Activated CD8-positive, alpha-beta T cell treated with anti-CD3 and anti-CD28 coated beads, Interleukin-2, amount 10 ng/mL, durations not matched to agents 7 days and 5 days (primary cell): Measurements from ENCODE around the gene TSC22D2. TPM values are rescaled to one million over a fixed set of nuclear protein-coding genes. Genes with fewer than 3 reads are reported as not detected.

Source experiments
- ATAC-seq: fragments of 150-1000 bp; cut with Tn5 transposase; one replicate; pipeline ENCODE4 v1.10.0; 2021; ENCODE audit warnings: moderate library complexity
- CTCF ChIA-PET: fragments of 350-600 bp; sonication (Branson Sonifier 250); formaldehyde crosslinking; loops from one replicate; lab custom pipeline; 2021; ENCODE audit warnings: antibody characterized with exemption; lab: Charles Lee
- POLR2A ChIA-PET: fragments of 350-600 bp; sonication (Branson Sonifier 250); formaldehyde crosslinking; loops from one replicate; lab custom pipeline; 2021; ENCODE audit warnings: antibody characterized with exemption; lab: Charles Lee
- DNase-seq: peaks from one replicate; pipeline ENCODE4 v3.0.0-alpha.2; 2020
- H3K27ac Mint-ChIP-seq: one replicate; pipeline ENCODE4 v1.8.0; 2021; ENCODE audit warnings: mild to moderate bottlenecking, mixed read lengths
- H3K27me3 Mint-ChIP-seq: one replicate; pipeline ENCODE4 v1.8.0; 2021; ENCODE audit warnings: low read depth, mixed read lengths
- H3K36me3 Mint-ChIP-seq: one replicate; pipeline ENCODE4 v1.8.0; 2021; ENCODE audit warnings: low read depth, mixed read lengths
- H3K4me1 Mint-ChIP-seq: one replicate; pipeline ENCODE4 v1.8.0; 2021; ENCODE audit warnings: low read depth, mixed read lengths
- H3K4me3 Mint-ChIP-seq: one replicate; pipeline ENCODE4 v1.8.0; 2021; ENCODE audit warnings: mild to moderate bottlenecking, mixed read lengths
- H3K9me3 Mint-ChIP-seq: one replicate; pipeline ENCODE4 v1.8.0; 2022; ENCODE audit warnings: mixed read lengths; ENCODE audit not compliant: insufficient read depth
- total RNA-seq, 2 experiments: library from RNA; stranded (reverse); gene quantifications; one replicate each; pipeline ENCODE4 v1.2.3, GENCODE V29; 2021

TSC22D2 gene
- total RNA-seq = 1 to 10 TPM; 8.6 to 8.9 TPM

GRCh38 chr3:150408221-150409124, at the start of gene TSC22D2:
TSC22D2 (plus strand) TSS chr3:150408298; CDS start chr3:150409351, 1,053 bp downstream.
- ATAC-seq (peak; percentile 69), DNase-seq (peak; percentile 93)
- ChIA-PET POLR2A (interaction anchor here (0.6 to 4.7 kb wide), 20 partner anchors 9 to 355 kb away, joined by 3 to 36 read pairs (median 4); partner anchors contain the start of genes EIF2A, ERICH6, SELENOT and SERP1), CTCF (interaction anchor here (0.6 to 3.2 kb wide), 7 partner anchors 24 to 136 kb away, joined by 3 to 26 read pairs (median 5); no protein-coding TSS in a partner anchor)
- H3K27me3 Mint-ChIP-seq = peaks cover 3% of the 10 kb centered on the region
- peak within 1 kb of the TSS; percentile 86 for H3K27ac Mint-ChIP-seq
- H3K36me3 Mint-ChIP-seq = peaks cover 14% of the 10 kb centered on the region
- H3K4me3 Mint-ChIP-seq = peak within 1 kb of the TSS; percentile 92
- H3K4me1 Mint-ChIP-seq = peaks cover 30% of the 10 kb centered on the region
- H3K9me3 Mint-ChIP-seq = no peaks in the 10 kb centered on the region

GRCh38 chr3:150359381-150359780, 48.7 kb upstream of the TSC22D2 start:
- DNase-seq = no peak
- Mint-ChIP-seq H3K27me3 (peaks cover 2% of the 10 kb centered on the region), H3K4me3 (no peak overlapping the region), H3K4me1 (no peaks in the 10 kb centered on the region), H3K27ac (no peak overlapping the region), H3K9me3 (no peaks in the 10 kb centered on the region), H3K36me3 (no peaks in the 10 kb centered on the region)
- ChIA-PET POLR2A (no interaction called here), CTCF (no interaction called here)
- no peak for ATAC-seq

- DNase-seq (no peak), ATAC-seq (no peak)
- H3K36me3 Mint-ChIP-seq = no peaks in the 10 kb centered on the region
- ChIA-PET POLR2A (no interaction called here), CTCF (no interaction called here)
- H3K9me3 Mint-ChIP-seq = no peaks in the 10 kb centered on the region
- H3K4me1 Mint-ChIP-seq = no peaks in the 10 kb centered on the region
- no peak overlapping the region for H3K27ac Mint-ChIP-seq
- H3K27me3 Mint-ChIP-seq = peaks cover 2% of the 10 kb centered on the region
- no peak overlapping the region for H3K4me3 Mint-ChIP-seq
Observed at GRCh38 chr3:150360966-150361365, 47.1 kb upstream of the TSC22D2 start.

GRCh38 chr3:150362515-150363302, 45.4 kb upstream of the TSC22D2 start:
- POLR2A ChIA-PET = interaction anchor here (1.0 kb wide), 1 partner anchor 46 kb away, joined by 4 read pairs; the partner anchor contains the start of gene TSC22D2
- peaks cover 2% of the 10 kb centered on the region for H3K27me3 Mint-ChIP-seq
- no peak overlapping the region for H3K27ac Mint-ChIP-seq
- CTCF ChIA-PET = no interaction called here
- DNase-seq (no peak), ATAC-seq (no peak)
- no peak overlapping the region for H3K4me3 Mint-ChIP-seq
- no peaks in the 10 kb centered on the region for H3K4me1 Mint-ChIP-seq
- H3K9me3 Mint-ChIP-seq = no peaks in the 10 kb centered on the region
- no peaks in the 10 kb centered on the region for H3K36me3 Mint-ChIP-seq

GRCh38 chr3:150363420-150363819, 44.7 kb upstream of the TSC22D2 start:
- H3K4me3 Mint-ChIP-seq = no peak overlapping the region
- H3K36me3 Mint-ChIP-seq = no peaks in the 10 kb centered on the region
- peaks cover 2% of the 10 kb centered on the region for H3K27me3 Mint-ChIP-seq
- no peaks in the 10 kb centered on the region for H3K9me3 Mint-ChIP-seq
- no peak for DNase-seq
- H3K4me1 Mint-ChIP-seq = no peaks in the 10 kb centered on the region
- H3K27ac Mint-ChIP-seq = no peak overlapping the region
- ATAC-seq = no peak
- ChIA-PET POLR2A (no interaction called here), CTCF (no interaction called here)

GRCh38 chr3:150365132-150365604, 42.9 kb upstream of the TSC22D2 start:
- no peaks in the 10 kb centered on the region for H3K9me3 Mint-ChIP-seq
- POLR2A ChIA-PET = no interaction called here

GRCh38 chr3:150367757-150368156, 40.3 kb upstream of the TSC22D2 start:
- Mint-ChIP-seq H3K4me3 (no peak overlapping the region), H3K9me3 (no peaks in the 10 kb centered on the region), H3K27ac (no peak overlapping the region), H3K27me3 (peaks cover 2% of the 10 kb centered on the region), H3K36me3 (no peaks in the 10 kb centered on the region), H3K4me1 (peaks cover 2% of the 10 kb centered on the region)
- CTCF ChIA-PET = no interaction called here
- no peak for ATAC-seq
- POLR2A ChIA-PET = no interaction called here
- no peak for DNase-seq

More at GRCh38 chr3:150365132-150365604, 42.9 kb upstream of the TSC22D2 start:
- no peak for ATAC-seq
- Mint-ChIP-seq H3K4me3 (no peak overlapping the region), H3K4me1 (no peaks in the 10 kb centered on the region), H3K36me3 (no peaks in the 10 kb centered on the region), H3K27ac (no peak overlapping the region), H3K27me3 (no peaks in the 10 kb centered on the region)
- CTCF ChIA-PET = interaction anchor here (1.4 kb wide), 1 partner anchor 44 kb away, joined by 4 read pairs; no protein-coding TSS in a partner anchor
- DNase-seq = no peak

GRCh38 chr3:150370122-150370602, 37.9 kb upstream of the TSC22D2 start:
- H3K9me3 Mint-ChIP-seq = no peaks in the 10 kb centered on the region
- no peak overlapping the region for H3K27ac Mint-ChIP-seq
- H3K27me3 Mint-ChIP-seq = peaks cover 3% of the 10 kb centered on the region
- no peak for DNase-seq
- H3K4me1 Mint-ChIP-seq = peaks cover 6% of the 10 kb centered on the region
- no peaks in the 10 kb centered on the region for H3K36me3 Mint-ChIP-seq
- H3K4me3 Mint-ChIP-seq = no peak overlapping the region
- POLR2A ChIA-PET = no interaction called here
- no peak for ATAC-seq
- CTCF ChIA-PET = interaction anchor here (1.1 kb wide), 1 partner anchor 15 kb away, joined by 3 read pairs; no protein-coding TSS in a partner anchor

- peaks cover 3% of the 10 kb centered on the region for H3K27me3 Mint-ChIP-seq
Observed at GRCh38 chr3:150370999-150371398, 37.1 kb upstream of the TSC22D2 start.

GRCh38 chr3:150371741-150372254, 36.3 kb upstream of the TSC22D2 start:
- Mint-ChIP-seq H3K4me3 (no peak overlapping the region), H3K9me3 (no peaks in the 10 kb centered on the region), H3K4me1 (peaks cover 6% of the 10 kb centered on the region), H3K27ac (no peak overlapping the region), H3K27me3 (peaks cover 3% of the 10 kb centered on the region), H3K36me3 (no peaks in the 10 kb centered on the region)
- DNase-seq (no peak), ATAC-seq (no peak)
- POLR2A ChIA-PET = no interaction called here
- CTCF ChIA-PET = no interaction called here

More at GRCh38 chr3:150370999-150371398, 37.1 kb upstream of the TSC22D2 start:
- Mint-ChIP-seq H3K9me3 (no peaks in the 10 kb centered on the region), H3K36me3 (no peaks in the 10 kb centered on the region), H3K4me3 (no peak overlapping the region), H3K4me1 (peaks cover 6% of the 10 kb centered on the region), H3K27ac (no peak overlapping the region)
- ChIA-PET CTCF (no interaction called here), POLR2A (no interaction called here)
- ATAC-seq (no peak), DNase-seq (no peak)

- ATAC-seq (no peak), DNase-seq (no peak)
- no peak overlapping the region for H3K27ac Mint-ChIP-seq
- POLR2A ChIA-PET = no interaction called here
- peaks cover 6% of the 10 kb centered on the region for H3K4me1 Mint-ChIP-seq
- H3K36me3 Mint-ChIP-seq = no peaks in the 10 kb centered on the region
- peaks cover 3% of the 10 kb centered on the region for H3K27me3 Mint-ChIP-seq
- no peaks in the 10 kb centered on the region for H3K9me3 Mint-ChIP-seq
- no peak overlapping the region for H3K4me3 Mint-ChIP-seq
- CTCF ChIA-PET = no interaction called here
Observed at GRCh38 chr3:150372320-150372719, 35.8 kb upstream of the TSC22D2 start.
